GM18870 (cell line): ENCODE results near the gene KSR2.
"Not testable (repeated sequence)": the region's sequence is repeated elsewhere in the genome, so short reads cannot be mapped to it uniquely, and the experiment has no call there.

ENCODE experiments used
- ATAC-seq: cut with Tn5 transposase; IDR thresholded peaks from one replicate; pipeline ENCODE4 v1.9.1; 2021; ENCODE audit warnings: moderate library complexity; ENCODE audit not compliant: unreplicated experiment

KSR2 gene

DNA sequence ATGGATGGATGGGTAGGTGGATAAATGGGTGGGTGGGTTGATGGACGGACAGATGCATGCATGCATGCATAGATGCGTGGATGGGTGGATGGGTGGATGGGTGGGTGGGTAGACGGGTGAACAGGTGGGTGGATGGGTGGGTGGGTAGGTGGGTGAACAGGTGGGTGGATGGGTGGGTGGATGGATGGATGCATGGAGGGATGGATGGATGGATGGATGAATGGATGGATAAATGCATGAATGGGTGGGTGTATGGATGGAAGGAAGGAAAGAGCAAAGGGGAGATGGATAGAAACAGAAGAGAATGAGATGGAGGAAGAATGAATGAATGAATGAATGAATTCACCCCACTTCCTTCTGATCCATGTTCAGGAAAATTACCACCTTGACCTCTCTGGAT lies 143.0 kb downstream of the KSR2 start:
- ATAC-seq: no peak

DNA sequence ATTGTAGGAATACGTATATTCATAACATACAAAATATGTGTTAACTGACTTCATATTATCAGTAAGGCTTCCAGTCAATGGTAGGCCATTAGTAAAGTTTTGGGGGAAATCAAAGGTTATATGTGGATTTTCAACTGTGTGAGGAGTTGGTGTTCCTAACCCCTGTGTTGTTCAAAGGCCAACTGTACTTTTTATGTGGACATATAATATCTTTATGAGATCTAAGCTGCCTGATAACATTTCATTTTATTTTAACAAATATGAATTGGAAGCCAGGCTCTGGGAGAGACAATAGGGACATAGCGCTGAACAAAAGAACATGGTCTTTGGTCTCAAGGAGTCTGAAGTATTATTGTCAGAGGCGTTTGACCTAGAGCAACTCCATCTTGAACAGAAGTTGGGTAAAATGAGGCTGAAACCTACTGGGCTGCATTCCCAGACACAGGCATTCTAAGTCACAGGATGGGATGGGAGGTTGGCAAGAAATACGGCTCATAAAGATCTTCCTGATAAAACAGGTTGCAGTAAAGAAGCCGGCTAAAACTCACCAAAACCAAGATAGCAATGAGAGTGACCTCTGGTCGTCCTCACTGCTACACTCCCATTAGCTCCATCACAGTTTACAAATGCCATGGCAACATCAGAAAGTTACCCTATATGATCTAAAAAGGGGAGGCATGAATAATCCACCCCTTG lies 147.2 kb downstream of the KSR2 start:
- ATAC-seq: no peak

DNA sequence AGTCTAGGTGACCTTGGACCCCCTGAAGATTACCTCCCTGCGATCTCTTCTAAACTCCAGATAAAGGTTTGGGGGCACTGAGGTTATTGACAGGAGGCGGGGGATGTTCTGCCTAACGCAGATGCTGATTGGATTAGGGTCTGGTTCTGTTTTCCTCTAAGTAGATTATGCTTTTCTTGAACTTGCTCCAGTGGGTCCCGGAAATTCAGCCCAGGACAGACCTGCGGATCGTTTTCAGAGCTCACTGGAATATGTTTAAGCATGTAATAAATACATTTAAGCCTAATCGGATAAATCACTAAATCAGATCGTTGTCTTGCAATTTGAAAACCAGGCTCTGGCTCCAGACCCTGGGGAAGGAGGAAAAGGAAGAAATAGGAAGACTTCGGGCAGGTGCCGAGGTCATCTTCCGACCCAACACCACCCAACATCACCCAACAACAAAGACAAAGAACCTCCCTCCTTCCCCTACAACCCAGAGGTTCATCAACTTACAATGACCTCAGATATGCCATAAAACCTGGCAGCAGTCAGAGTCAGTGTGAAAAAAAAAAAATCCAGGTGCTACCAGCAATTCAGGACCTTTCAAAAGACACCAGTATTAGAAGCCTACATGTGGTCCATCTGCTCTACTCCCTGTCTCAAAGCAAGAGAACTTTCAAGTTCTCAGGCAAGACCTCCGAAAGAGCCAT lies 148.4 kb downstream of the KSR2 start:
- ATAC-seq: no peak

DNA sequence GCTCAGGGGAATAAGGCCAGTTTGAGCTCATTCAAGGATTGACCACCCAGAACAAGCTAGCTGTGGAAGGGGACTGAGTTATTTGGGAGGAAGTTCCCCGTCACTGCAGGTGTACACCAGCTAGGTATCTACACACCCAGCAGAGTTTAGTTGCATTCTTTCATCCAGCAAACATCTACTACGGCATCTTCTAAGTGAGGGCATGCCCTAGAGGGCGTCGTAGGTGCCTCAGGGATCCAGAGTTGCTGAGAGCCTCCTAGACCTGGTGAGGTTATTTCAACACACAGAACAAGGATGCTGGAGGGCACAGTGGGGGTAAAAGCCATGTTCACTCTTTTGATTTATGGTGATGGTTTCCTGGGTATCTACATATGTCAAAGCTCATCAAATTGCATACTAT lies 149.6 kb downstream of the KSR2 start:
- no peak for ATAC-seq

DNA sequence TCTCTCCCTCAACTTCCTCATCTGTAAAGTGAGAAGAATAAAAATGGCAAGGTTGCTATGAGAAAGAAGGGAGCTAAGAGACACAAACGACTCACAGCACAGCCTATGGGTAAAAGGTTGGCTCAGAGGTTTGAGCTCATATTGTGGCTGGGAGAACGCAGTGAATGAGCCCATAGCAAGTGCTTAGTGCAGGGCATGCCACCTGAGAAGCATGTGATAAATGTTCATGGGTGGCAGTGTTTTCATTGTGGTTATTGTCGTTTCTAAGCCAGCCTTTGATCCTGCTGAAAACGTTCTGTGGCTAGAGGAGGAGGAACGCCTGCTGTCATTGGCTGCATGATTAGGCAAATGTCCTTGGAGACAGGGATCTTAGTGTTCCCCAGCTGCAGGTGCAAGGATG lies 150.4 kb downstream of the KSR2 start:
- no peak for ATAC-seq

DNA sequence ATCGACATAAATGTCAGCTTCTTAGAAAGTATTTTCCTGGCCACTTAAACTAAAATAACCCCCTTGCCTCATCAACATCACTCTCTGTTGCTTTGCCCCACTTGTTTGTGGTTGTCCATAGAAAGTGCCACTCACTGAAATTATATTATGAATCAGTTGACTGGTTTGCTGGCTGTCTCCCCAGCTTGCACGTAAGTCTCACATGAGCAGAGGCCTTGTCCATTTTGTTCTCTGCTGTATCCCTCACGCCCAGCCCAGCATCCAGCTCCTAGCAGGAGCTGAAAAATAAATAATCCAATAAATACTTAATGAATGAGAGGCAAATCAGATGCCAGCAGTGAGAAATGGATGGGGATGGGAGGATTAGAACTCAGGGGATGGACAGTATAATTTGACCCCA lies 159.3 kb downstream of the KSR2 start:
- no peak for ATAC-seq

DNA sequence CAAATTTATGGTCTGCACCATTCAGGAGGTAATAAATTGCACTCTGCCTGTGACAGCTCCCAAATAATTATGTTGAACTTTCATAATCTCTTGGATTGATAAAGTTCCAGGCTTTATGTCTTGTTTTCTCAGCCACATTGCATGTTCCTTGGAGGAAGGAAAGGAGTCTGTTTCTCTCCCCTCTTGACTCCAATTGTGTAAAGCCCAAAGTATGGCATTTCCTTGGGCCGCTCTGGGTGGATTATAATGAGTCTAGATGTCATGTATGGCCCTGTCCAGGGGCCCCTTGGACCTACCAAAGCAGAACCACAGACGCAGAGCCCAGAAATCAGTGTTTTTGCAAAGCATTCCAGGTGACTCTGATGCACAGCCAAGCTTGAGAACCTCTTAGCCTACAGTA lies 160.8 kb downstream of the KSR2 start:
- ATAC-seq: no peak

DNA sequence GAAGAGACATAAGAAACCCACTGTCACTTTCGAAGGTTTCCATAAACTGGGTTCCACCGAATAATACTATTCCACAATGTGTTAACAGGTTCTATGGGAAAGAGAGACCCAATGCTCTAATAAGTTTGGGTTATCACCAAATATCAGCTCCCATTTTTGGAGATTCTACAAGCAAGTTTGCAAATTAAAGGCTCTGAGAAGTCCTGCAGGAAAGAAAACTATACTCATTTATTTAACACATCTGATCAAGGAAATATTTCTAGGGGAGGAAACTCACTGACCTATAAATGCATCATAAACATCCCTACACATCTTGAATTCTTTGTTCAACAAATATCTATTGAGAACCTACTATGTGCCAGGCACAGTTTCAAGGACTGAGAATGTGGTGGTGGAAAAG lies 161.4 kb downstream of the KSR2 start:
- no peak for ATAC-seq

DNA sequence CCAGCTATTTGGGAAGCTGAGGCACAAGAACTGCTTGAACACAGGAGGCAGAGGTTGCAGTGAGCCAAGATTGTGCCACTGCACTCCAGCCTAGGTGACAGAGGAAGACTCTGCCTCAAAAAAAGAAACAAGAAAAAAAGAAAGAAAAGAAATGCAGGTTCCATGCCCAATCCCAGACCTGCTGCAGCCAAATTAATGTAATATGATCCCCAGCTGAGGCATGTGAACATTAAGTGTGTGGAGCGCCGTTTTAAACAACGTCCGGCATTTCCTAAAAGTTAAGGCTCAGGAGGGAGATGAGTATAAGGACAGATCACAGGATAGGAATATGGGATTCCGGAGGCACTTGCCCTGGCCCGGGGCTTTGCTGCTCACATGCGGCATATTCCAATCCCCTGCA lies 162.9 kb downstream of the KSR2 start:
- ATAC-seq: no peak

DNA sequence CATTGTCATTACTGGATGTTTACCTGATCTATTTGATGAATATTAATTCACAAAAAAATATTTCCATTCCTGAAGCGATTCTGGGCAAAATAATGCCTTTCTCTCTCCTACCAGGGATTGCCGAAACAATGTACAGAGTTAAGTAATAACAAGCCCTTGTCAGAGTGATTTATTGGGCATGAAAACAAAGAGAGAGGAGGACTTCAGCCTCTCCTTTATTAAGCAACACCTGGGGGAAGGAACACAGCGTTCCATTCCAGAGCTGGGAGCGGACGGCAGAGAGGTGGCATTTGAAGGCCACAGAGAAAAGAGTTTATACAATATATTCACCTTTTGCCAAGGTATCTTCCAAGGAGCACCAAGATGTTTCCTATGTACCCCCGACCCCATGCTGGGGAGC lies 165.8 kb downstream of the KSR2 start:
- ATAC-seq: no peak

DNA sequence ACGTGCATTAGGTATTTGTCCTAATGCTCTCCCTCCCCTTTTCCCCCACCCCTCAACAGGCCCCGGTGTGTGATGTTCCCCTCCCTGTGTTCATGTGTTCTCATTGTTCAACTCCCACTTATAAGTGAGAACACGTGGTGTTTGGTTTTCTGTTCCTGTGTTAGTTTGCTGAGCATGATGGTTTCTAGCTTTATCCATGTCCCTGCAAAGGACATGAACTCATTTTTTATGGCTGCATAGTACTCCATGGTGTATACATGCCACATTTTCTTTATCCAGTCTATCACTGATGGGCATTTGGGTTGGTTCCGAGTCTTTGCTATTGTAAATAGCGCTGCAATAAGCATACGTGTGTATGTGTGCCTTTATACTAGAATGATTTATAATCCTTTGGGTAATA lies 168.1 kb downstream of the KSR2 start:
- ATAC-seq: not testable (repeated sequence)

DNA sequence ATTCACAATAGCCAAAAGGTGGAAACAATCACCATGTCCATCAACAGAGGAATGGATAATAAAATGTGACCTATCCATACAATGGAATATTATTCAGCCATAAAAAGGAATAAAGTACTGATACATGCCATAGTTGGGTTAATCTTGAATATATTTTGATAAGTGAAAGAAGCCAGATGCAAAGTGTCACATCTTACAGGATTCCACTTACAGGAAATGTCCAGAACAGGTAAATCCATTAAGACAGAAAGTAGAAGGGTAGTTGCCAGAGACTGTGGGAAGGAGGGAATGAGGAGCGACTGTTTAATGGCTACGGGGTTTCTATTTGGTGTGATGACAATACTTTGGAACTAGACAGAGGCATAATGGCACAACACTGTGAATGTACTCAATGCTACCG lies 171.6 kb downstream of the KSR2 start:
- no peak for ATAC-seq

DNA sequence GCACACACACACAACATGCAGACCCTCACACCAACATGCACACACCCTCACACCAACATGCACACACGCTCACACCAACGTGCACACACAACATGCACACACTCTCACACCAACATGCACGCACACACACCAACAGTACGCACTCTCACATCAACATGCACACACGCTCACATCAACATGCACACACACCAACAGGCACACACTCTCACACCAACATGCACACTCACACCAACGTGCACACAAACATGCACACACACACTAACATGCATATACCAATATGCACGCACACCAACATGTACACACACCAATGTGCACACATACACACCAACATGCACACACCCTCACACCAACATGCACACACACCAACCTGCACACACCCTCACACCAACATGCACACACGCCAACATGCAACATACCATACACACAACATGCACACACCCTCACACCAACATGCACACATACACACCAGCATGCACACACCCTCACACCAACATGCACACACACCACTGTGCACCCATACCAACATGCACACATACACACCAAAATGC lies 175.8 kb downstream of the KSR2 start:
- ATAC-seq: no peak

DNA sequence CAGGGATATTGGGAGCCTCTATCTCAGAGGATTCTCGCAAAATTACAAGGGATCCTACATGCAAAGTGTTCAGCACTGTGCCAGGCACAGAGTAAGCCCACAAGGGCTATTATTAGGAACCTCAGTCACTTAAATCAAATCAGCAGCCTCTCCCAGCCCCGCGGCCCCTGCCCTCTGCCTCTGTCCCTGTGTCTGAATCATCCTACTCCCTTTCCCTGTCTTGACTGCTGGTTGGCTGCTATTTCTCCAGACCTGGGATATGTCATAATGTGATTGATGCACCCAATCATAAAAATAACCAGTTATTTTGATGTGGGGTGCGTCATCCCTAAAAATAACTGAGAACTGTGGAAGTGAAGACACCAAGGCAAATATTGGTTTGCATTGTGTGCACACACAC lies 176.3 kb downstream of the KSR2 start:
- ATAC-seq: no peak

DNA sequence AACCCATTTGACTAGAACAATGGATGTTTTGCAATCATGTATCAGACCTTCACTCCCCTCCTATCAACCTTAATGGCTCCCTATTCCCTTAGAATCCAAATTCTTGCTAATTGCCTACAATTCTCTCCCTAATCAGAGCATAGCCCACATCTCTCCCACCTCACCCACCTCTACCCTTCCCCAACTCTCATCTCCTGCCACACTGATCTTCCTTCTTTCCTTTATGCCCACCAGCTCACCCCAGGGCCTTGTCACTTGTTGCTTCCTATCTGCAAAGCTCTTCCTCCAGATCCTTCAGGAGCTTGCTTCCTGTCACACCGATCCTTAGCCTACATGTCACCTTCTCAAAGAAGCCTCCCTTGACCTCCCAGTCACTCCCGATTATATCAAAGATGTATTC lies 177.8 kb downstream of the KSR2 start:
- ATAC-seq: no peak

DNA sequence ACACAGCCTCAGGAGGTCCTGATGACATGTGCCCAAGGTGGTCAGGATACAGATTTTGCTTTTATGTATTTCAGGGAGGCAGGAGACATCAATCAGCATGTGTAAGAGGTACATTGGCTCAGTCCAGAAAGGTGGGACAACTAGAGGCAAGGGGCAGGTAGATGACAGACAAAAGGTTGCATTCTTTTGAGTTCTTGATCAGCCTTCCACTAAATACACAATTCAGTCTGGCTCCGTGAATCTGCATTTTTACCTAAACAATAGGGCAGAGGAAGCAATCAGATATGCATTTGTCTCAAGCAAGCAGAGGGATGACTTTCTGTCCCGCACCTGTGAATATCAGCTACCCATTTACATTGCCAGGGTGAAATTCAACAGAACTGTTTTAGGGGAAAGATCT lies 178.6 kb downstream of the KSR2 start:
- no peak for ATAC-seq

DNA sequence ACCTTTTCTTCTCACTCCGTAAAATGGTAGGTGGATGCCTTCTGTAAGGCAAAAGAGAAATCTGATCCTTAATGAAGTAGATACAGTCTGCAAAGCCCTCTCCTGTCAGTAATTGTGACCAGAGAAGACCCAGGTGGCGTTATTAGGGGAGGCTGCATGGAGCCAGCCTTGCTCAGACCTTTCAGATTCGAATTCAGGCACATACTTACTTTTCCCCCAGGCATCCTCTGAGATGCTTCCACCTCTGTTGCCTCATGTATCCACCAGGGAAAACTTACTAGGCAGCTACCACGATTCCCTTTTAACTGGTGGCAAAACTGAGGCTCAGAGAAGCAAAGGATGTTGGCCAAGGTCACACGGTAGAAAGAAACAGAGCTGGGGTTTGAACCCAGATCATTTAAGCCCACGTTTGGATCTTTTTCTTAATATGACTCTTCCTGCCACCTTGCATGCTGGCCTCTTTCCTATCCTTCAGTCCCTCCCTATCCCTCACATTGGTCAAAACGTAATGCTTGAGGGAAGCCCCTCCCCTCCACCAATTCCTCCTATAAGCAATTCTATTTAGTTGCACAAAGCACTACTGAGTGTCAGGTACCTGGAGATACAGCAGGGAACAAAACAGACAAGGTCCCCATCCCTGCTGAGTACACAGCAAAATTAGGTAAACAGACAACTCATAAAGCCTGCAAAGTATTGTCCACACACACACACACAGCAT lies 179.4 kb downstream of the KSR2 start:
- no peak for ATAC-seq

DNA sequence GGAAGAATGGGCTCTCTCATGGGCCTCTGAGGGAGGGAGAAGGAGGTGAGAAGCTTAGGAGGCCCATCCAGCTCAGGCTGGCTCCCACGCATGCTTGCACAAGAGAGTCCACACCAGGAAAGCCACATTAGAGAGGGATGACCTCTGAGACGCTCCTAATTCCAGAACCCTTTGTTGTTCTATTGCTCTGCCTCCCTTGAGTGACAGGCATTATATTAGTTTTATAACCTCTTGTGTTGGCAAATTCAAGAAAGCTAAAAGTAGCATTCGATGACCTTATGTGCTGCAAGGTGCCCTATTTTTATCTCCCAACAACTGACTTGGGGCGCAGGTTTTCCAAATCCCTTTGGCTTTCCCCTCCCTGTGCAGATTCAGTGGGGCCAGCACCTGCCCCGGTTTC lies 190.1 kb downstream of the KSR2 start:
- ATAC-seq: no peak

DNA sequence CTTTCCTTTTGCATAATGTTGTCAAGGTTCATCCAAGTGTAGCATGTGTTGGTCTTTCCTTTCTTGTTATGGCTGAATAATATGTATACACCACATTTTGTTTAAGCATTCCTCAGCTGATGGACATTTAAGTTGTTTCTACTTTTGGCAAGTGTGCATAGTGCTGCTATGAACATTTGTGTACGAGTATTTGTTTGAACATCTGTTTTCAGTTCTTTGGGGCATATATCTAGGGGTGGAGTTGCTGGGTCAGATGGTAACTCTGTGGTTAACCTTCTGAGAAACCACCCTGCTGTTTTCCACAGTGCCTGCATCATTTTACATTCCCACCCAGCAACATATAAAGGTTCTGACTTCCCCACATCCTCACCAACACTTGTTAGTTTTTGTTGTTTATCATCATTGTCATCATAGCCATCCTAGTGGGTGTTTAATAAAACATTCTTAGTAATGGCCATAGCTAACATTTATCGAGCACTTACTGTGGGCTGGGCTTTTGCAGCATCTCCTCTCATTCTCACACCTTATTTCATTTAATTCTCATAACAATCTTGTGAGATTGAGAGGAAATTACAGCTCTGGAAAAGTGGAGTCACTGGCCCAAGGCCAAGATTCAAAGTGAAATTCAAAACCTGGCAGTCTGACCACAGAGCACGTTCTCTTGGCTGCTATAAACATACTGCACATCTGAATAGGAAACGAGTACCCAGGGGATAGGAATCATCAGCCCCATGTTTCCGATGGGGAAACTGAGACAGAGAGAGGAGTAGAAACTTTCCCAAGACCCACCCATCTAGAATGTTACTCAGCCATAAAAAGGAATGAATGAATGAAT lies 193.6 kb downstream of the KSR2 start:
- no peak for ATAC-seq

DNA sequence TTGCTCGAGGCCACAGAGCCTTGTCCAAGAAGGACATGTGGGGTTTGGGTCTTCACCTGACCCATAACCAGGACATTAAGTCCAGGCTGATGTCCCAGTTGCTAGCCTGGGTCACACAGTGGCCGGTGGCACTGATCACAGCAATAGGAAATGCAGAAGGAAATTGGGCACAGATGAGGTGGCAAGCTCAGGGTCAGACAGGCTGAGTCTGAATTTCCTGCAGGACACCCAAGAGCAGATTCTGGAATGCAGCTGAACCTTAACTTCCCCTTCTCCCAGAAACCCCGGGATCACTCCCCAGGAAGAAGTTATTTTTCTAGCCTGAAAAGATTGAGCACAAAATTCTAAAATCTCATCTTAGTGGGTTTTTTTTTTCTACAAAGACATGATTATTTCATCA lies 199.9 kb downstream of the KSR2 start:
- ATAC-seq: no peak

DNA sequence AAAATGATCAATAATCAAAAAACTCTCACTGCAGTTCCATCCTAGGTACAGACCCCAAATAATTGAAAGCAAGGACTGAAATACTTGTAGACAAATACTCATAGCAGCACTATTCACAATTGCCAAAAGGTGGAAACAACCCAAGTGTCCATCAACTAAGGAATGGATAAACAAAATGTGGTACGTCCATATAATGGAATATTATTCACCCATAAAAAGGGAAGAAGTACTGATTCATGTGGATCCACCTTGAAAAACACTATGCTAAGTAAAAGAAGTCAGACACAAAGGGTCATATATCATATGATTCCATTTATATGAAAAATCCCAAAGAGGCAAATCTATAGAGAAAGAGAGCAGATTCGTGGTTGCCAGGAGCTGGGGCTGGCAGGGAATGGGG lies 202.8 kb downstream of the KSR2 start:
- no peak for ATAC-seq
